GM18951 (cell line): Measurements from ENCODE around the gene GAGE12C.
"Not testable (repeated sequence)": the region's sequence is repeated elsewhere in the genome, so short reads cannot be mapped to it uniquely, and the experiment has no call there.

Experiments
- in situ Hi-C: fragments of 300-500 bp; cut with MboI; formaldehyde crosslinking; loops from one replicate; pipeline ENCODE4 v1.12.0; 2022; ENCODE audit warnings: low sequenced_read_pairs, mixed read lengths, inconsistent platforms; ENCODE audit not compliant: unreplicated experiment

Gene GAGE12C

GRCh38 chrX:49531877-49532276 lies at the start of gene GAGE12C:
GAGE12C (plus strand) TSS chrX:49532177; CDS start chrX:49533332, 1,155 bp downstream.
- in situ Hi-C loops = not testable (repeated sequence)

GRCh38 chrX:49541433-49541832 lies 9.5 kb downstream of the GAGE12C start, which contains the start of gene GAGE12D:
GAGE12D (plus strand) TSS chrX:49541733; CDS start chrX:49542888, 1,155 bp downstream.
- in situ Hi-C loops = not testable (repeated sequence)

- in situ Hi-C loops = loop anchor here (25.0 kb wide), 1 partner anchor 239 kb away; the partner anchor contains the start of genes GAGE10 and GAGE12J
Measured at GRCh38 chrX:49550989-49551388, 19.0 kb downstream of the GAGE12C start, which contains the start of gene GAGE12E. GAGE12E (plus strand) TSS chrX:49551289; CDS start chrX:49552444, 1,155 bp downstream.

- in situ Hi-C loops = loop anchor here (25.0 kb wide), 1 partner anchor 248 kb away; the partner anchor contains the start of genes GAGE10 and GAGE12J
Measured at GRCh38 chrX:49560542-49560941, 28.6 kb downstream of the GAGE12C start, which contains the start of gene GAGE12F. GAGE12F (plus strand) TSS chrX:49560842; CDS start chrX:49561997, 1,155 bp downstream.

- in situ Hi-C loops = loop anchor here (25.0 kb wide), 1 partner anchor 256 kb away; the partner anchor contains the start of genes GAGE10 and GAGE12J
Measured at GRCh38 chrX:49568728-49569127, 36.8 kb downstream of the GAGE12C start.

- in situ Hi-C loops = loop anchor here (25.0 kb wide), 1 partner anchor 257 kb away; the partner anchor contains the start of genes GAGE10 and GAGE12J
Measured at GRCh38 chrX:49569152-49569551, 37.2 kb downstream of the GAGE12C start.

GRCh38 chrX:49570100-49570499 lies 38.1 kb downstream of the GAGE12C start, which contains the start of gene GAGE12G:
GAGE12G (plus strand) TSS chrX:49570400; CDS start chrX:49571555, 1,155 bp downstream.
- in situ Hi-C loops = loop anchor here (25.0 kb wide), 1 partner anchor 258 kb away; the partner anchor contains the start of genes GAGE10 and GAGE12J

GRCh38 chrX:49579649-49580048 lies 47.7 kb downstream of the GAGE12C start, which contains the start of gene GAGE12H:
GAGE12H (plus strand) TSS chrX:49579949; CDS start chrX:49581104, 1,155 bp downstream.
- in situ Hi-C loops = not testable (repeated sequence)
